Measurements from ENCODE around the gene DNAH11.

Gene DNAH11

DNA sequence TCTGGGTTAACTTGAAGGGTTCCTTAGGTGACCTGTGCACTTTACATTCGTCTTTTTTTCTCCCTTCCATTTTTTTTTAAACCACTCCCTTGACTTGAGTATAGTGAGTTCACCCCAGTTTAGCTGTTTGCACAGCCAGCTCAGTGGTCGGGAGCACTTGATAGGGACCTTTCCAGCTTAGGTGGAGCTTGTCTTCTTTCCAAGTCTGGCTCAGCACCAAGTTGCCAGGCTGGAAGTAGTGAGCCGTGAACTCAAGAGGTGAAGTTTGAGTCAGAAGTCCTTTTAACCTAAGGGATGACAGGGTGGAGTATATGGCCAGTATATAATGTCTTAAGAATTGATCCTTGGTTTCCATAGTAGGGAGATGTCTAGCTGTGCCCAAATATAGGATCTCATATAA lies 7.2 kb downstream of the DNAH11 start:
- intact Hi-C loops (cut with DNase I): no loop called here
- no peak for DNase-seq

DNA sequence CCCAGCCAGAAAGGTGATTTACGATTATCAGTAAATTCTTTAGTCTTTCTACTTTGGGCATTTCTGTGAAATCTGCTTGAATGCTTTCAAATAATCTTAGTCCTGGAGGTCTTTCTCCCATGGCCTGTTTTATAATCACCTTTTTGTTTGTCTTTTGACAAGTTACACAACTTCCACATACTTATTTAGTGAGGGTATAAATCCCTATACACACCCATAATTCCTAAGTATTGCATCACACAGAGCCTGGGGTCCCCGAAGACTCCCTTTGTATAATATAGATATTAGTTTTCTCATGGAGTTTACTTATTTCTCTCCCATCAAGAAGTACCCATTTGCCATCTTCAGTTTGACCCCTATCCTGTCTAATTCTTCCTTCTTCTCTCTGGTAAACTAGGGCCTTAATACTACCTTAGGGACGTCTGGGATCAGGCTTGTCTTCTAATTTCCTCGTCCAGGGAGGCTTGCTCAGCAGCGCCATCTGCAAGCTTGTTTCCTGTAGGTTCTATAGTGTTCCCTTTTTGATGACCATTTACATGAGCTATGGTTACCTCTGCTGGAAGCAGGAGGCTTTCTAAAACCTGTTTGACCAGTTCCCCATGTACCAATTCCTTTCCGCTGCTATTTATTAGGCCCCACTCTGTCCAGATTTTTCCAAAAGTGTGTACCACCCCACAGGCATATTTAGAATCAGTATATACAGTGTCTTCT lies 8.1 kb downstream of the DNAH11 start:
- DNase-seq: no peak
- intact Hi-C loops (cut with DNase I): no loop called here

DNA sequence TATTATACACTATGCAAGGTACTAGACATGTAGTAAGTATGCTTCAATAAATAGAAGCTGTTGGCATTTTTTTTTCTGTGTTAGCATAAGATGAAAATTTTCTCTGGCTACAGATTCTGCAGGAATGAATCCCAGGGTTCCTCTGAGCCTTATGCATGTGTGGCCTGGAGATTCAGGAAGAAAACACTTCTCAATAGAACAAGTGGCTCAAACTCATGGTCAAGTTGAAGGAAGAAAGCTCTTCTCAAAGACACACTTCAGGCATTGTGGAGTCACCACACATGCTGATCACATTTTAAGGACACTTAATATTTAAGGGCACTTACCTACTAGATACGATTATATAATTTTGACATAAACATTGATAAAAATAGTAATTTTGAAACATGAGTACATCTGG lies 19.5 kb downstream of the DNAH11 start:
- intact Hi-C loops (cut with DNase I): no loop called here
- DNase-seq: no peak

DNA sequence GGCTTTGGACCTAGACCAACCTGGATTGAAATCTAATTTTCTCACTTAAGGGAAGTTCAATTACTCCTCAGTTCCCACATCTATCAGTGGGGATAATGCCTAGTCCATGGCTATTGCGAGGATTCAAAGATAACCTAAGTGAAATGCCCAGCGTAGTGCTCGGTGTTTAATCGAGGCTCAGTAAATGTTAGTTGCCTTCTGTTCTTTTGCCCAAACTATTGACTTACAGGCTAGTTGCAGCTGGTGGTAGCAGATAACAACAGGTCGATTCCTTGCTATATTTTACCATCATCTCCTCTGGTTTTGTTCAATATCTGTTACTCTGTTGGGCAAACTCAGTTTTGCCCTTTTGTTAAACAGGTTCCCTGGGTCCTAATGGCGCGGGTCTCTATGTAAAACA lies 22.8 kb downstream of the DNAH11 start:
- no peak for DNase-seq
- intact Hi-C loops (cut with DNase I): no loop called here

DNA sequence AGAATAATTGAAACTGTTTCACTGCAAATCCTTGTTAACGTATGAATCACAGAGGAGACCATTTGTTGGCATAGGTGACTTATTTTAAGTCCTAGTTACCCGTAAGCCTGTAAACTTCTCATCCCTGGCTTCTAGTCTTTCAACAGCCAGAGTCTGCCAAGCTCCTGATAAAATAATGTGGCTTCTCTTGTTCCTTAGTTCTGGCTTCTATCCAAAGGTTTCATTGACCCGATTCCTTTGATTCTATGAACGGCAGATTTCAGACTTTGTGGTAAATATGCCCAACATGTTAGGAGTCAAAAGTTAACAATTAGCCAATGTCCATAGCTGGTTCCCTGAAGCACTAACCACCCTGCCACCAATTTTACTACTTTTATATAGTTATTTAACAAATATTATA lies 23.3 kb downstream of the DNAH11 start:
- intact Hi-C loops (cut with DNase I): no loop called here
- no peak for DNase-seq

DNA sequence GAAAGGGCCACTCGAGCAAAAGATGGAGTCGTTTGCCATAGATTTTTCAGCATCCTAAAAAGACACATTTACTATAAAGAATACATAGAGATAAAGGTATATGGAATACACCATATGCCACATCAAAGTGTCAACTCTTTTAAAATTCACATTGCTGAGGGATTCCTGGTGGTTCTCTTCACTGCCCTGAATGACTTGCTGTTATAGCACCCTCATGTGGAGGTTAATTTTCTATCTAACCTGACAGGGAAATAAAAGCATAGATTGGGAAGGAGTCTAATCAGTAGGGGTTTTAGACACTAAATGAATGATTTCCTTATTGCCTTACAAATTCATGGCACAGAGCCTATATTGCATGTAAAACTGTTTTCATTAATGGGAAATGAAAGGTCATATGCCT lies 25.9 kb downstream of the DNAH11 start:
- no peak for DNase-seq
- intact Hi-C loops (cut with DNase I): no loop called here

DNA sequence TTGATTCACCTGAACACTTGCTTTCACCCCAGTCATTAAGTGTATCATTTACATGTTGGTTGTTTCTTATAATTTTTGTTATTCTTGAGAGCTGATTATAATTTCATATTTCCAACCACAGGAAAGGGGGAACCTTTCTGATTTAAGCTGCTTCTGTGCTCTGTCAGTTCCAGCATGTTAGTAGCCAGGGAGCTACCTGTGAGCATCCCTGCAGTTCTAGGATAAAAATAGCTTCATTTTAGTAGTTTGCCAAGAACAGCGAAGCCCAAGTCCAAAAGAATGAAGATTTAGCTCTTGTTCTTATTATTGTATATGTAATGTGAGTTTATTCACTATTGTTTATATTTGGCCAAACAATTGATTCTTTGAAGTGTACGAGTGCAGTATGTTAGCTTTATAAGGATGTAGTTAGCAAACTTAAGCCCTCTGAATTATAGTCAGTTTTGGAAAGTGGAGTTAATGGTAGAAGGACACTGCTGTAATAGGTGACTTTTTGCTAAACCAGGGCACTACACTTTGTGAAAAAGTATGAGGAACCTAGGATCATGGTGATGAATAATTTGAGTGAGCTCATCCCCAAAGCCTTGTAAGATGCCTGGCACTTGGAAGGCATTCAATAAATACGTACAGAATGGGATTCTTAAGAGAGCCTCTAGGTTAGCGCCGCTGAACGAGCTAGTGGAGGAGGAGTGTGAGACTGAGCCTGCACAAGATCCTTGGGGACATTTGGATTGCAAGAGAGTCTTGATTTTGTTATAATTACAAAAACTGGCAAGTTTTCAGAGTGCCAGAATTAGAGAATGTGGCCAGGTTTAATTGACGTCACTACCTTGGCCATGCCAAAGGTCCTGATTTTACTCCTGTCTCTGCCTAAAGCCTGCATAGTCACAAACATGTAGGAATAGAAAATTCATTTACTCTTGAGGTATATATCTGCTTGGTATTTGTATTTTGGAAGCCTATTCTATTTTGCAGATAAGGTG lies 29.8 kb downstream of the DNAH11 start:
- intact Hi-C loops (cut with DNase I): no loop called here
- DNase-seq: no peak

DNA sequence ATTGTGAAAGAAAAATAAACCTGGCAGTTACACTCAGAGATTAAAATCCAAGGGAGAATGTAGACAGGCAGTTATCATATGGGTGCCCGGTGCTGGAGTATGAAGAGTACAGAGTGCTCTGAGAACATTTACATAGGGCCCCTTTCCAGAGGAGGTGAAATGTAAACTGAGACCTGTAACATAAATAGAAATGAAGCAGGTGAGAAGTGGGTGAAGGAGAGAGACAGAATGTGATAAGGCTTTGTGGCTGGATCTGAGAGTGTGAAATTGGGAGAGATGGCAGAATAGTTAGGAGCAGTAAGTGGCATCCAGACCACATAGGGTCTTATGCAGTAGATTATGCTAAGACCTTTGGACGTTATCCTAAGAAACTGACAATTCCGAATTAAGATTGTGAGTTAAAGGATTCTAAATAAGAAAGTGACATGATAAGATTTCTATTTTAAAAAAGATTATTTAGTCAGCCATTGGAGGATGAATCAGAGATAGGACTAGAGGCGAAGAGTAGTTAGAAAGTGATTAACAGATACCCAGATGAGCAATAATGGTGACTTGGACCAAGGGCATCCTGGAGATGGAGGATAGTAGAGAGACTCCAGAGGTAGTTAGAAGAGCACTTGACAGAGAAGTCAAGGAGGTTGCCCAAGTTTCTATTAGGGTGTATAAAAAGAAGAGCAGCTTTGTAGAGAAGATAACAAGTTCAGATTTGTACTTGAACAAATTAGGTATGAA lies 36.7 kb downstream of the DNAH11 start:
- intact Hi-C loops (cut with DNase I): no loop called here
- DNase-seq: no peak

DNA sequence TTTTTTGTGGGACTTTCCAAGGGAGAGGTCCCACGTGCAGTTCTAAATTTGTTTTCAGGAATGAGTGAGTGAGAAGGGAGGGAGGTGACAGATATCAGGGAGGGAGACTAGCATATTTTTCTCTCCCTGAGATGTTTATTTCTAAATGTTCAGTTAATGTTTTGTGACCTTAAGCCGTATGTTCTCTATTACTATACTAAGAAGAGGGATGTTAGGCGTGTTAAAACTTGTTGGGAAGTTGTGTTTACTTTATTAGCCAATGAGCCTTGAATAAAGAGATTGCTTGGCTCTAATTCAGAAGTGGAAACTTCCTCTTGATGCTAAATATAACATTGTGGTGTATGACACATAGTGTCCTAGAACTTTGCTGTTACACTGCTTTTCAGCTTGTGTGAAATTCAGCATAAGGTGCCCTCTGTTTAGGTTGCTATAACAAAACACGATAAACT lies 37.3 kb downstream of the DNAH11 start:
- DNase-seq: no peak
- intact Hi-C loops (cut with DNase I): no loop called here

DNA sequence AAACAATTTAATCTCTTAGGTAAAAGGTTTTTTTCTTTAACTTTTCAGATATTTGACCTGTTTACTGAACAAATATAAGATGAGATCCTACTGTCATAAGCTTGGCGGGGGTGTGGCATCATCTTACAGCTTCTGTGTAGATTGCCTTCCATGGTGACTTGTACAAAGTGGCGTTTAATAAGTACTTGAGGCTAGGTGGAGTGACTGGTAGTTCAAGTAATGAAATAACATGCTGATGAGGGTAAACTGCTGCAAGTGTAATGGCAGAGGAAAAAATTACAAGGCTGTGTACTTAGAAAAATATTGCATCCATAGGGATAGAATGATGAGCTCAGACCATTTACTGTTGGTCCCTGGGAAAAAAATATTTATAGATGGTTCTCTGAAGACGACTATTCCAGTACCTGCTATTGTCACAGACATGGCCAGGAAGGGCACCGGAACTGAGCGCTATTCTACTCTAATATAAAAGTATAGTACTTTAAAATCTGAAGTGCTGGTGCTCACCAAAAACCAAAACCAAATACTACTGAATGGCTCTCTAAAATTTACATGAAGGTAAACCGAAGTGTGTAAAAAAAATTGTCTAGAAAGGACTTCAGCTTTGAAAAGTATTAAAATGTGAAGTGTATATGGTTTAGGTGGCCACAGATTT lies 42.4 kb downstream of the DNAH11 start:
- intact Hi-C loops (cut with DNase I): no loop called here
- no peak for DNase-seq

DNA sequence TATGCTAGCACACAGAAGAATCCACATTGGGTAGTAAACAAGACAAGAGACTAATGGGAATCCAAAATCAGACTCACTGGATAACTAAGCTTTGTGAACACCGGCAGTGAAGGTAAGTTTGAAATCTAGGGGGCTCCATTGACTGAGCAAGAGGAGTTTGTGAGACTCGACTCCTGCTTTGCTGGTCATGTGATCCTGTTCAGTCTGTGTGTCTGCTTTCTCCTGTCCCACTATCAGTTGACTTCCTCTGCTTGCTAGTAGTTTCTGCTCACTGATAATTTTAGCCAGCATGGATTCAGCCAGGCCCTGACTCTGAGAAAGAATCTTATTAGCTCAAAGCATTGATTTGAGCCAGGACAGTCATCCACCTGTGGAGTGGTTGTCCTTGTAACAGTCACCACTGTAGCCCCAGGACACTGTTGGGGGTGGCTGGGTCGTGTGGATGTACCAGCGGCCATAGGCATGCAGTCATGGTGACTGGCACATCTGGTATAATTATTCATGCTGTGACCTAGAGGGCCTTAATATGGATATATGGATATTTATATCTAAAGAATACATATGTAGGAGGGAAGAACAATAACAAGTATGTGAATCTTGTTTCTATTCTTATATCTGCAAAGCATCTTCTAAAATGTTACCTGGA lies 44.4 kb downstream of the DNAH11 start:
- no peak for DNase-seq
- intact Hi-C loops (cut with DNase I): no loop called here

DNA sequence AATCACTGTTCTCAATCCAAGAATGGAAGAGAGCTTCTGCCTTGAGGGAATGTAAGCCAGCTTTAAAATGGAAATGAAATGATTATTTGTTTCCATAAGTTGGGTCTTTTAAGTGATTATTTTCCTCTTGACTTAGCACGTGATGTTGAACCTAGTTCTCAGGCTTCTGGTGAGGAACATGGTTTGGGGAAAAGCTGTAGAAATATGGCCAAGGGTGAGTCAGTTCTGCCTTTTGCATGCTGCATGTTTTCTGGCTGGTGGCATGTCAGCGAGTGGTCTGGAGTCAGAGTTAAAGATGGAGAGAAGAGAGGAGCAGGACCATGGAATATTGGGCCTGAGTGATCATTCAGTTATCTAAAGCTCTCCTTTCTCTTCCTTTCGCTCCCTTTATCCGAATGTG lies 54.0 kb downstream of the DNAH11 start:
- DNase-seq: no peak
- intact Hi-C loops (cut with DNase I): no loop called here

DNA sequence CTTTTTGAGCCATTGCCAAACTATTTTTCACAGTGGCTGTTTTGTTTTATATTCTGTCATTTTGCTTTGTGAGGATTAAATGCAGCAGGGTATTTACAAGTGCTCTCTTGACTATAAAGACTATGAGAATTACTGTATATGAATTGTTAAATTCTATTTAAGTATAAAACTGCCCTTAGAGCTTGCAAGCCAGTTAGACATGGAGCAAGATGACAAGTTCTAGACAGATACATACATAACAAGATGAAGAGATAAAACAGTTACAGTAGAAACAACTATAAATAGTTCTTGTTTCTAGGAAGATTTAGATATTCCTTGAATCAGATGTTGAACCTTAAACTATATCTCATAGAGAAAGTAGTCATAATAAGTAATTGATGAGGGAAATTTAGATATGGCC lies 60.6 kb downstream of the DNAH11 start:
- no peak for DNase-seq
- intact Hi-C loops (cut with DNase I): no loop called here

DNA sequence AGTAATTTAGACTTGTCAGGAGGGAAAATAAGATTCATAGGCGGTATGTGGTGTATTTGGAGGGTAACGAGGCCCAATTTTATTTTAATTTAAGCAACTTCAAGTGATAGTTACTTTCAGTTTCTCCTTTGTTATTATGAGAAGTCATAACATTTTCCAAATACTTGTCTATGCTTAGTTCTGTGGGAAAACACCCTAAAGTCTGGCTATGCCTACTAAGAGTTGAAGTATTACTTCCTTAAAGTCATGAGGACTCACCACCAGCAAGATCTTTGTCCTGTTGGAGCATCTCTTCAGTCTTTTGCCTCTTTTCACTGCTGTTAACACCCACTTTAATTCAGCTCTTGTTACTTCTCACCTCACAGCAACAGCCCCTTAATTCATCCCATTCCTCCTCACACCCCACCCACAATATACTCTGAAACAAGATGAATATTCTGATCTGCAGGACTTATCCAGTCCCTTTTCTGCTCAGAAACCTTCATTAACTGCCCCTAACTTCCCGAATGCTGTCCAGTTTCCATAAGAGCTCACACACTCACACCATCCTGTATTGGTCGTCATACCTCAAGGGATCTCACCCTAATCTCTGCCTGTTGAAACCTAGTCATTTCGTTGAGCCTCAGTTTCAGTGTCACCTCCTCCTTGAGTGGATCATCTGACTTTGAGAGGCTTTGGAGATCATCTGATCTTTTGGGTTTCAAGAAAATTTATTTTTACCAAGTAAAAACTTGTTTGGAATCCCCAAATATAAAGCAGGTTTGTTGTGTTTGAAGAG lies 61.3 kb downstream of the DNAH11 start:
- no peak for DNase-seq
- intact Hi-C loops (cut with DNase I): no loop called here

DNA sequence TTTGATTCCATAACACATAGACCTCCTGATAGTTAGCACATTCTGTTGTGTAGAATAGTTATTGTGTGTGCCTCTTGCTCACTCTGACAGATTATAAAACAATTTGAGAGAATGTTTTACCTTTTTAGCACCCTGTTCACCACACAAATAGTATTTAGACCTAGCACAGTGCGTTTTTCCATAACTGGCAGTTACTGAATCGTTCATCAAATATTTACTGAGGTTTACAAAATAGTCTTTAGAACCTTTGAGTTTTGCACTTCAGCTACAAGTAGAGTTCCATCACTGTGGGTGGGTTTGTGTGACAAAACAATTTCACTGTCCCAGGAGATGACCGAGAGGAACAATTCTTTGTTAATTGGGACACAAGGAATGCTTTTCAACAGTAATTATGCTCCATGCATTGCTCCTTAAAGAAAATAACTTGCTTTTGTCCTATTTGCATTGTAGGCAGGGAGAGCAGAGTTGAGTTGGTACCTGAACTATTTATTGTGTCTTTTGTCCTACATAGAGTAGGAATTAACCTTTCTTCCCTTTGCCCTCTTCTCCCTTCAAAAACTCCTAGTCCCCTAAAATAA lies 62.3 kb downstream of the DNAH11 start:
- no peak for DNase-seq
- intact Hi-C loops (cut with DNase I): no loop called here

DNA sequence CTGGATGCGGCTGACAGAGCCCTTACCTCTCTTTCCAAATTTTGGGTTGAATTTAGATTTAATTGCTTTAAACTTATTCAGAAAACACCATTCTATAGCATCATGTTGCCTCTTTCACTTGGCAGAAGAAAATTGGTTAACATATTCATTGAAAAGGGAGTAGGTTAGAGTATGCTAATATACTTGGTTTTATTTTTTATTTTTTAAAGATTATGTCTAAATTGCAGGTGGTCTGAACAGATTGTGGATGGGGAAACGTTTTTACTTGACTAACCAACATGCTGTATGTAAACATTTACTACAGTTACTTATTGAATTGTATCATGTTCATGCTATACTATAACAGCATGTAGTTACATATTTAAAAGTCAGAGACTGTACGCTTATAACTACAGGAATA lies 65.6 kb downstream of the DNAH11 start:
- no peak for DNase-seq
- intact Hi-C loops (cut with DNase I): no loop called here

DNA sequence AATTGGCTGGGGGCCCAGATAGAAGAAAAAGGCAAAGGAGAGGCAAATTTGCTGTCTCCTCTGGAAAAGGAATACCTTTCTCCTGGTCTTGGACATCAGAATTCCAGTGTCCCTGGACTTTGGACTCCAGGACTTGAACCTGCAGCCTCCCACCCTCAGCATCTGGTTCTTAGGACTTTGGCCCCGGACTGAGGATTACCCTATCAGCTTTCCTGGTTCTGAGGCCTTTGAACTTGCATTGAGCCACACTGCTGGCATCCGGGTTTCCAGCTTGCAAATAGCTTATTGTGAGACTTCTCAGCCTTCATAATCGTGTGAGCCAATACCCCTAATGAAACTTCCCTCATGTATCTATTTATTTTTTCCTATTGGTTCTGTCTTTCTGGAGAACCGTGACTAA lies 68.3 kb downstream of the DNAH11 start:
- peak in 1 of 10 donors; percentile 24 for DNase-seq
- intact Hi-C loops (cut with DNase I): no loop called here

DNA sequence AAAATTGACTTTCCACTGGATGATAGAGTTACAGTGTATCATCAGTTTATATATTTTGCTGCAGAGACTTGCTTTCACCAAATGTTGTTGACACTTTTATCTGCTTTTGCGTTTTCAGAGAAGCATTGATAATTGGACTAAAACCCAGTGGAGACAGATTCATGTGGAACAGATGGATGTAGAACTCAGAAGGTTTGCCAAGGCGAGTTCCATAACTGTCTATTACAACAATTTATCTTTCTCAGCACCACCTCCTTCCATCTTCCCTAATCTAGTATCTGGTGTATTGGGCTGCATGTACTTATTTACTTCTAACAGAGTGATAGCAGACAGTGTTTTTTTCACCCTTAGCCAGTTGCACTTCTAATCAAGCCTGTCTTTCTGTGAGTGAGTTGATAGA lies 73.3 kb downstream of the DNAH11 start:
- no peak for DNase-seq
- intact Hi-C loops (cut with DNase I): no loop called here

DNA sequence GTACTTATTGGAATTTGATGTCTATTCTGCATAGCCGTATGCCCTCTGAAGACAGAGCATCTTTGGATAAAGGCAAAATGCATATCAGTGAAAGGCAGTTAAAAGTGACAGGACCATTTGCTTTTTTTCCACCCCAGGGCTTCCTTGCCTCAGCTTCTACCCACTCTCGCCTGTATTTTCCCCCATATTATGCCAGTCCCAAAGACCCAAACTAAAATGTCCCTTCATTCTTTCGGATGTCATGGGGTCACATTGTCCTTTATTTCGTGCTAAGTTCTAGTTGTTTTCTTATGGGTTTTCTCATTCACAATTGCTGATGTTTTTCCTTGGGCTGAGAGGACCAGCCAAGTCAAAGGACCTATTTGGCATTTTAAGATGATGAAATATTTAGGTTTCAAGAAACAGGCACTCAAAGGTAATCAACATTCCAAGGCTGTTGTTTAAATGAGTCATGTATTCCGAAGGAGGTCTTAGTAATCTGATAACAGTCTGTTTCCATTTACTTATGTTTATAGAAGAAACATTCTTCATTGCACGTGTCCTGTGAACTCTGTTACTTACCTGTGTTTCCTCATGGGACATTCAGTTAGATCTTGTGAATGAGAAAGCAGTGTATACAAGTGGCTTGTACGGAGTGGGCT lies 74.1 kb downstream of the DNAH11 start:
- DNase-seq: no peak
- intact Hi-C loops (cut with DNase I): no loop called here

Measured in posterior cingulate gyrus (tissue), 11 donors.